ENCODE results near the gene ST6GALNAC1.
"Not testable (repeated sequence)": the region's sequence is repeated elsewhere in the genome, so short reads cannot be mapped to it uniquely, and the experiment has no call there.

ST6GALNAC1 gene

DNA sequence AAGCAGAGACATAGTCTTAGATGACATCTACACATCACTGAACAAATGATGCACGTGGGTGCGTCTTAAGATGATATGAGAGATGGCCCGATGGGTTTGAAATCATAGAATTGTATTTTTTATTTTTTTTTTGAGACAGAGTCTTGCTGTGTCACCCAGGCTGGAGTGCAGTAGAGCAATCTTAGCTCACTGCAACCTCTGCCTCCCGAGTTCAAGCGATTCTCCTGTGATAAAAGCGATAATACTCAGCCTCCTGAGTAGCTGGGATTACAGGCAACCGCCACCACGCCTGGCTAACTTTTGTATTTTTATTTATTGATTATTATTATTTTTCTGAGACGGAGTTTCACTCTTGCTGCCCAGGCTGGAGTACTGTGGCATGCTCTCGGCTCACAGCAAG is 5.3 kb downstream of the ST6GALNAC1 start:
- no peak overlapping the region for H3K4me3 ChIP-seq (replicated peaks; ENCODE audit: low read depth, low read length)
- DNase-seq (ENCODE audit: extremely low read depth, low read depth), result no peak
- TF ChIP-seq, protein P1, sequence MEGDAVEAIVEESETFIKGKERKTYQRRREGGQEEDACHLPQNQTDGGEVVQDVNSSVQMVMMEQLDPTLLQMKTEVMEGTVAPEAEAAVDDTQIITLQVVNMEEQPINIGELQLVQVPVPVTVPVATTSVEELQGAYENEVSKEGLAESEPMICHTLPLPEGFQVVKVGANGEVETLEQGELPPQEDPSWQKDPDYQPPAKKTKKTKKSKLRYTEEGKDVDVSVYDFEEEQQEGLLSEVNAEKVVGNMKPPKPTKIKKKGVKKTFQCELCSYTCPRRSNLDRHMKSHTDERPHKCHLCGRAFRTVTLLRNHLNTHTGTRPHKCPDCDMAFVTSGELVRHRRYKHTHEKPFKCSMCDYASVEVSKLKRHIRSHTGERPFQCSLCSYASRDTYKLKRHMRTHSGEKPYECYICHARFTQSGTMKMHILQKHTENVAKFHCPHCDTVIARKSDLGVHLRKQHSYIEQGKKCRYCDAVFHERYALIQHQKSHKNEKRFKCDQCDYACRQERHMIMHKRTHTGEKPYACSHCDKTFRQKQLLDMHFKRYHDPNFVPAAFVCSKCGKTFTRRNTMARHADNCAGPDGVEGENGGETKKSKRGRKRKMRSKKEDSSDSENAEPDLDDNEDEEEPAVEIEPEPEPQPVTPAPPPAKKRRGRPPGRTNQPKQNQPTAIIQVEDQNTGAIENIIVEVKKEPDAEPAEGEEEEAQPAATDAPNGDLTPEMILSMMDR (IDR thresholded peaks at IDR 0.05; ENCODE audit: low read depth, low read length, missing control alignments), result no peak

- DNase-seq (ENCODE audit: extremely low read depth, low read depth); H3K4me3 ChIP-seq (replicated peaks; ENCODE audit: low read depth, low read length): not testable (repeated sequence)
Observed at GRCh38 chr17:76636486-76637206, 6.9 kb downstream of the ST6GALNAC1 start.

DNA sequence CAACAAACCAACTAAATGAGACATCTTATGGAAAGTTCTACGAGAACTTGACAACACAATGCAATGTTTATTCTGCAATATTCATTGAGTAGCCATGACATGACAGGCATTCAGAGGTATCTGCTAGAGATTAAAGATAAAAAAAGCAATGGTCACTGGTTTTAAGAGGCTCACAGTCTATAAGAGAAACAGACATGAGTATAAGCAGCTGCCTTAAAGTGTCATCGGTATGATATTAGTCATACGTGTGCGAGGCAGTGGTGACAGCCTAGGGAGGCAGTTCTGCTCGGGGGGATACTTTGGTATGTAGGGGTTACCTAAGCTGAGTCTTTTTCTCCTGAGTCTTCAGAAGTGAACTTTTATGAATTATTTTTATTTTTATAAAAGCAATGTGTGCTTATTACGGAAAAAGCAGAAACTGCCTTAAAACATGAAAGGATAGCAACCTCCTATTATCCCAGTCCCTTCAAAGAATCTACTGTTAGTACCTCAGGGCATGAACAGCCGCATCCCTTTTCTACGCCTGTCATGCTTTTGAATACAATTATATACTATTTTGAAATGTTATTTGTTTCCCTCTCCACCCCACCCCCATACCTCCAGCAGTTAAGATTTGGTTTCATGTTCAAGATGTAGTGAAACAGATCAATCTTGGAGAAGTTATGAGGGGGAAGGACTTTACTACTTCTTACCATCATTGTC is 7.7 kb downstream of the ST6GALNAC1 start:
- TF ChIP-seq, protein P1 (IDR thresholded peaks at IDR 0.05; ENCODE audit: low read depth, low read length, missing control alignments), result no peak
- no peak overlapping the region for H3K4me3 ChIP-seq (replicated peaks; ENCODE audit: low read depth, low read length)
- no peak for DNase-seq (ENCODE audit: extremely low read depth, low read depth)

DNA sequence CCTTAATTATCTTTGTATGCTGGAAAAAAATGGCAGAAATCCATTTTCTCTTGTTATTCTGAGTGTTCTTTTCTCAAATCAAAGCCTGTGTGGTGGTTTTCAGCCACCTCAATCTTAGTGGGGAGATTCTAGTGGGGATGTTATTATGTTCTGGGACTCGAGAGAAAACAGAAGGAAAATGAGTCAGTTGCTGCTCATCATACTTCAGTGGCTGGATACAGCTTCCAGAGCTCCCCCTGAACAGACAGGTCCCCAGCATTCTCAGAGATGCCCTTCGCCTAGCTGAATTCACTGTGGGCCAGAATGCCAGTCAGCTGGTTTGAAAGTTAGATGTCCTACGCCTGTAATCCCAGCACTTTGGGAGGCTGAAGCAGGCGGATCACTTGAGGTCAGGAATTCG is 8.5 kb downstream of the ST6GALNAC1 start:
- DNase-seq (ENCODE audit: extremely low read depth, low read depth), result no peak
- no peak overlapping the region for H3K4me3 ChIP-seq (replicated peaks; ENCODE audit: low read depth, low read length)
- TF ChIP-seq, protein P1 (IDR thresholded peaks at IDR 0.05; ENCODE audit: low read depth, low read length, missing control alignments), result no peak

- TF ChIP-seq, protein P1 (IDR thresholded peaks at IDR 0.05; ENCODE audit: low read depth, low read length, missing control alignments), result no peak
- no peak for DNase-seq (ENCODE audit: extremely low read depth, low read depth)
- H3K4me3 ChIP-seq (replicated peaks; ENCODE audit: low read depth, low read length), result no peak overlapping the region
Observed at GRCh38 chr17:76633628-76634328, 9.8 kb downstream of the ST6GALNAC1 start.

DNA sequence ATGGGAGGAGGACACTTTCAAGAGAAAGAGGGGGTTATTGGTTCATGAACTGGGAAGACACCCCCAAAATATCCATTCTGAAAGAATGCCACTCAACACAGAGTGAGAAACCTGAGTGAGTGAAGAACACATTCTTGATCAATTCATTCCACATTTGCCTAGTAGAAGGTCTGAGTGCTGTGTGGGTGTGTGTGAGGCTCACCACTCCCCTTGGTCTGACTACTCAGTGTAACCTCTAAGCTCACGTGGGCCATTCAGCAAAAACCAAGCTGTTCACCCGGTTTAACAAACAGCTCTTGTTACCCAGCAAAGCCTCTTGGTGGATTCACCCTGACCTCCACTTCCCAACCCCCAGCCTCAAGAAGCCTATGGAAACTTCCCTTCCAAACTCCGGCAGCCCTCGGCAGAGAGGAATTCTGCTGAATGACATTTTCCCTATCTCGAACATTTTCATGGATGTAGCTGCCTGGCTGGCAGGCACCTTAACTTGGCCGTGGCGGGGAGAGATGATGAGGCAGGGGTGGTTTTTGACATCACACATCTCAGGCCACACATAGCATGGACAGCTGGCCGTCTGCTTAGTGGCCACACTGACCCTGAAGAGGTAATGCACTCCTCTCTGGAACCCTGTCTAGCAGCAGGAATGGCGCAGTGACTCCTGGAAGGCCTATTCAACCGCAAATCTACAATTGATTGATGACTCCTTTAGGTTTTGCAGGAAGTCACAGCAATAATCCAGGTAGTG is 11.6 kb downstream of the ST6GALNAC1 start:
- H3K4me3 ChIP-seq (replicated peaks; ENCODE audit: low read depth, low read length), result no peak overlapping the region
- TF ChIP-seq, protein P1 (IDR thresholded peaks at IDR 0.05; ENCODE audit: low read depth, low read length, missing control alignments), result no peak
- DNase-seq (ENCODE audit: extremely low read depth, low read depth), result no peak

All from HFF-Myc (cell line).